Stimulated activated naive B cell treated with anti-CD40 and anti-IgM and Interleukin-4, amounts not matched to agents 10 μg/mL and 1 μg/mL and 100 μg/mL, for 72 hours (primary cell): ENCODE data around the gene MAN1A2.
A peak's percentile ranks its signal among the peaks of the same experiment; 100 is the strongest.
"Not testable (repeated sequence)": the region's sequence is repeated elsewhere in the genome, so short reads cannot be mapped to it uniquely, and the experiment has no call there.

Experiments
- ATAC-seq, 2 donors: fragments of 150-1000 bp; cut with Tn5 transposase; replicated peaks; 2 replicates each; pipeline ENCODE4 v1.10.0; 2021; ENCODE audit warnings: moderate library complexity in 1 of 2
- DNase-seq: peaks from one replicate; pipeline ENCODE4 v3.0.0; 2021
- H3K27ac Mint-ChIP-seq: one replicate; pipeline ENCODE4 v1.8.0; 2022; ENCODE audit warnings: mild to moderate bottlenecking, mixed read lengths
- H3K27me3 Mint-ChIP-seq, 2 donors: one replicate each; pipeline ENCODE4 v1.8.0; 2022; ENCODE audit warnings: mixed read lengths in 2 of 2
- H3K36me3 Mint-ChIP-seq, 2 donors: one replicate each; pipeline ENCODE4 v1.8.0; 2022; ENCODE audit warnings: mixed read lengths in 2 of 2, mild to moderate bottlenecking in 1 of 2
- H3K4me1 Mint-ChIP-seq, 2 donors: one replicate each; pipeline ENCODE4 v1.8.0; 2022; ENCODE audit warnings: mixed read lengths in 2 of 2, mild to moderate bottlenecking in 1 of 2
- H3K4me3 Mint-ChIP-seq, 2 donors: one replicate each; pipeline ENCODE4 v1.8.0; 2022; ENCODE audit warnings: mild to moderate bottlenecking in 2 of 2, mixed read lengths in 2 of 2, moderate library complexity in 1 of 2
- H3K9me3 Mint-ChIP-seq, 2 donors: one replicate each; pipeline ENCODE4 v1.8.0; 2022; ENCODE audit warnings: mixed read lengths in 2 of 2, mild to moderate bottlenecking in 1 of 2

The MAN1A2 gene

GRCh38 chr1:117556341-117556740 is 189.1 kb downstream of the MAN1A2 start:
- H3K4me3 Mint-ChIP-seq = no peak overlapping the region
- H3K9me3 Mint-ChIP-seq = peaks cover 6 to 17% of the 10 kb centered on the region in 2 donors
- no peak for DNase-seq
- H3K27me3 Mint-ChIP-seq = no peaks in the 10 kb centered on the region
- H3K36me3 Mint-ChIP-seq = peaks cover 2 to 15% of the 10 kb centered on the region in 2 donors
- ATAC-seq = no peak
- H3K4me1 Mint-ChIP-seq = peaks cover 2 to 9% of the 10 kb centered on the region in 2 donors
- H3K27ac Mint-ChIP-seq = no peak overlapping the region

GRCh38 chr1:117556976-117557375 is 189.7 kb downstream of the MAN1A2 start:
- no peak for DNase-seq
- H3K4me3 Mint-ChIP-seq = no peak overlapping the region
- no peak for ATAC-seq
- H3K27ac Mint-ChIP-seq = no peak overlapping the region
- H3K36me3 Mint-ChIP-seq = peaks cover 2 to 15% of the 10 kb centered on the region in 2 donors
- H3K27me3 Mint-ChIP-seq = no peaks in the 10 kb centered on the region
- H3K9me3 Mint-ChIP-seq = peaks cover 6 to 17% of the 10 kb centered on the region in 2 donors
- peaks cover 2 to 9% of the 10 kb centered on the region in 2 donors for H3K4me1 Mint-ChIP-seq

- not testable (repeated sequence) for H3K27ac Mint-ChIP-seq, H3K4me3 Mint-ChIP-seq, H3K4me1 Mint-ChIP-seq, H3K27me3 Mint-ChIP-seq, ATAC-seq, DNase-seq
- Mint-ChIP-seq H3K9me3 (peaks cover 6 to 17% of the 10 kb centered on the region in 2 donors), H3K36me3 (peaks cover 2 to 15% of the 10 kb centered on the region in 2 donors)
These were observed 191.2 kb downstream of the MAN1A2 start for GRCh38 chr1:117558451-117558850.

GRCh38 chr1:117559139-117559538 is 191.9 kb downstream of the MAN1A2 start:
- Mint-ChIP-seq H3K9me3 (peaks cover 6 to 17% of the 10 kb centered on the region in 2 donors), H3K27me3 (peaks cover 0 to 3% of the 10 kb centered on the region in 2 donors), H3K27ac (no peak overlapping the region), H3K4me3 (no peak overlapping the region), H3K36me3 (peaks cover 2 to 15% of the 10 kb centered on the region in 2 donors), H3K4me1 (peaks cover 10 to 11% of the 10 kb centered on the region in 2 donors)
- DNase-seq (no peak), ATAC-seq (no peak)

- ATAC-seq = no peak
- H3K9me3 Mint-ChIP-seq = peaks cover 5 to 17% of the 10 kb centered on the region in 2 donors
- H3K4me1 Mint-ChIP-seq = peaks cover 15 to 18% of the 10 kb centered on the region in 2 donors
- H3K27me3 Mint-ChIP-seq = peaks cover 0 to 7% of the 10 kb centered on the region in 2 donors
- no peak overlapping the region for H3K4me3 Mint-ChIP-seq
- H3K27ac Mint-ChIP-seq = no peak overlapping the region
- peaks cover 2 to 15% of the 10 kb centered on the region in 2 donors for H3K36me3 Mint-ChIP-seq
- DNase-seq = no peak
These were observed 192.7 kb downstream of the MAN1A2 start for GRCh38 chr1:117559985-117560384.

- ATAC-seq (no peak), DNase-seq (no peak)
- peaks cover 0 to 7% of the 10 kb centered on the region in 2 donors for H3K27me3 Mint-ChIP-seq
- H3K9me3 Mint-ChIP-seq = peaks cover 4 to 17% of the 10 kb centered on the region in 2 donors
- no peak overlapping the region for H3K4me3 Mint-ChIP-seq
- peaks cover 17 to 23% of the 10 kb centered on the region in 2 donors for H3K4me1 Mint-ChIP-seq
- peaks cover 2 to 15% of the 10 kb centered on the region in 2 donors for H3K36me3 Mint-ChIP-seq
- no peak overlapping the region for H3K27ac Mint-ChIP-seq
These were observed 193.8 kb downstream of the MAN1A2 start for GRCh38 chr1:117561071-117561470.

GRCh38 chr1:117561551-117561950 is 194.3 kb downstream of the MAN1A2 start:
- H3K9me3 Mint-ChIP-seq = peaks cover 4 to 17% of the 10 kb centered on the region in 2 donors
- peaks cover 2 to 15% of the 10 kb centered on the region in 2 donors for H3K36me3 Mint-ChIP-seq
- DNase-seq = no peak
- H3K27ac Mint-ChIP-seq = no peak overlapping the region
- peaks cover 0 to 7% of the 10 kb centered on the region in 2 donors for H3K27me3 Mint-ChIP-seq
- ATAC-seq = no peak
- peaks cover 17 to 18% of the 10 kb centered on the region in 2 donors for H3K4me1 Mint-ChIP-seq
- H3K4me3 Mint-ChIP-seq = no peak overlapping the region

GRCh38 chr1:117562581-117563491 is 195.6 kb downstream of the MAN1A2 start:
- Mint-ChIP-seq H3K36me3 (peaks cover 2 to 13% of the 10 kb centered on the region in 2 donors), H3K27ac (no peak overlapping the region), H3K27me3 (peaks cover 0 to 7% of the 10 kb centered on the region in 2 donors), H3K9me3 (peaks cover 4 to 12% of the 10 kb centered on the region in 2 donors), H3K4me1 (peaks cover 14% of the 10 kb centered on the region in 2 donors), H3K4me3 (no peak overlapping the region)
- DNase-seq (no peak), ATAC-seq (no peak)

- Mint-ChIP-seq H3K4me3 (no peak overlapping the region), H3K27ac (no peak overlapping the region), H3K36me3 (peaks cover 2 to 12% of the 10 kb centered on the region in 2 donors), H3K9me3 (peaks cover 4 to 8% of the 10 kb centered on the region in 2 donors), H3K4me1 (peaks cover 14% of the 10 kb centered on the region in 2 donors), H3K27me3 (peaks cover 0 to 7% of the 10 kb centered on the region in 2 donors)
- no peak for ATAC-seq
- no peak for DNase-seq
These were observed 196.2 kb downstream of the MAN1A2 start for GRCh38 chr1:117563492-117563875.

GRCh38 chr1:117564227-117565075 is 197.2 kb downstream of the MAN1A2 start:
- peaks cover 1 to 4% of the 10 kb centered on the region in 2 donors for H3K9me3 Mint-ChIP-seq
- peak in 1 of 2 donors; percentile 20 for ATAC-seq
- peaks cover 0 to 4% of the 10 kb centered on the region in 2 donors for H3K36me3 Mint-ChIP-seq
- peaks cover 0 to 7% of the 10 kb centered on the region in 2 donors for H3K27me3 Mint-ChIP-seq
- peaks cover 14% of the 10 kb centered on the region in 2 donors for H3K4me1 Mint-ChIP-seq
- H3K4me3 Mint-ChIP-seq = no peak overlapping the region
- no peak for DNase-seq
- no peak overlapping the region for H3K27ac Mint-ChIP-seq

GRCh38 chr1:117565076-117565556 is 197.9 kb downstream of the MAN1A2 start:
- no peak overlapping the region for H3K4me3 Mint-ChIP-seq
- peaks cover 14% of the 10 kb centered on the region in 2 donors for H3K4me1 Mint-ChIP-seq
- H3K9me3 Mint-ChIP-seq = no peaks in the 10 kb centered on the region
- ATAC-seq (peak in 1 of 2 donors; percentile 12), DNase-seq (no peak)
- H3K27ac Mint-ChIP-seq = no peak overlapping the region
- H3K36me3 Mint-ChIP-seq = no peaks in the 10 kb centered on the region
- peaks cover 0 to 7% of the 10 kb centered on the region in 2 donors for H3K27me3 Mint-ChIP-seq

GRCh38 chr1:117565745-117566455 is 198.7 kb downstream of the MAN1A2 start:
- no peak overlapping the region for H3K27ac Mint-ChIP-seq
- H3K9me3 Mint-ChIP-seq = no peaks in the 10 kb centered on the region
- no peaks in the 10 kb centered on the region for H3K36me3 Mint-ChIP-seq
- no peak overlapping the region for H3K4me3 Mint-ChIP-seq
- DNase-seq = no peak
- ATAC-seq = no peak
- H3K4me1 Mint-ChIP-seq = peaks cover 14% of the 10 kb centered on the region in 2 donors
- H3K27me3 Mint-ChIP-seq = peaks cover 0 to 7% of the 10 kb centered on the region in 2 donors

- H3K9me3 Mint-ChIP-seq = no peaks in the 10 kb centered on the region
- peaks cover 0 to 7% of the 10 kb centered on the region in 2 donors for H3K27me3 Mint-ChIP-seq
- no peaks in the 10 kb centered on the region for H3K36me3 Mint-ChIP-seq
- peaks cover 16 to 17% of the 10 kb centered on the region in 2 donors for H3K4me1 Mint-ChIP-seq
- ATAC-seq (no peak), DNase-seq (no peak)
- no peak overlapping the region for H3K27ac Mint-ChIP-seq
- H3K4me3 Mint-ChIP-seq = no peak overlapping the region
These were observed 199.3 kb downstream of the MAN1A2 start for GRCh38 chr1:117566556-117566955.
